Neural cell (in vitro differentiated cells): ENCODE data around the gene PLSCR2. TPM values are rescaled to one million over a fixed set of nuclear protein-coding genes. Genes with fewer than 3 reads are reported as not detected.

Experiments used
- H2AFZ ChIP-seq: fragments of 200-600, 300-800 bp; sonication (generic), shearing (Covaris generic); 2 replicates; pipeline ENCODE4 v1.6.0; 2014; ENCODE audit warnings: low read depth, mild to moderate bottlenecking, antibody characterized with exemption, low read length, moderate library complexity
- H3F3A ChIP-seq: fragments of 200-600 bp; shearing (Covaris generic); 2 replicates; pipeline ENCODE4 v1.6.1; 2016; ENCODE audit warnings: mild to moderate bottlenecking, moderate library complexity, mixed read lengths, antibody characterized with exemption, low read length; ENCODE audit not compliant: insufficient read depth, poor library complexity, severe bottlenecking
- H3K27ac ChIP-seq: fragments of 200-600, 300-800 bp; sonication (generic), shearing (Covaris generic); 2 replicates; pipeline ENCODE4 v1.5.1; 2014; ENCODE audit warnings: mild to moderate bottlenecking, low read length, moderate library complexity
- H3K27me3 ChIP-seq: fragments of 300-800, 200-600 bp; sonication (generic), shearing (Covaris generic); 2 replicates; pipeline ENCODE4 v1.6.0; 2014; ENCODE audit warnings: mild to moderate bottlenecking, low read depth, low read length, moderate library complexity; ENCODE audit not compliant: insufficient read depth
- H3K36me3 ChIP-seq: fragments of 300-800, 200-600 bp; sonication (generic), shearing (Covaris generic); 2 replicates; pipeline ENCODE4 v1.5.1; 2014; ENCODE audit warnings: mild to moderate bottlenecking, antibody characterized with exemption, low read length, moderate library complexity; ENCODE audit not compliant: insufficient read depth
- H3K4me2 ChIP-seq: fragments of 300-800, 200-600 bp; sonication (generic), shearing (Covaris generic); 2 replicates; pipeline ENCODE4 v1.6.0; 2014; ENCODE audit warnings: mild to moderate bottlenecking, low read length
- H3K4me3 ChIP-seq: fragments of 300-800, 200-600 bp; sonication (generic), shearing (Covaris generic); 2 replicates; pipeline ENCODE4 v1.5.1; 2014; ENCODE audit warnings: mild to moderate bottlenecking, low read length, moderate library complexity
- H3K79me2 ChIP-seq: fragments of 200-600 bp; shearing (Covaris generic); replicated peaks from 2 replicates; pipeline ENCODE4 v1.6.0; 2014; ENCODE audit warnings: mild to moderate bottlenecking, low read length, moderate library complexity; ENCODE audit not compliant: insufficient read depth
- H3K9ac ChIP-seq: fragments of 300-800, 200-600 bp; sonication (generic), shearing (Covaris generic); 2 replicates; pipeline ENCODE4 v1.6.1; 2016; ENCODE audit warnings: mild to moderate bottlenecking, low read length, mixed read lengths
- H3K9me2 ChIP-seq: fragments of 200-600 bp; shearing (Covaris generic); 2 replicates; pipeline ENCODE4 v1.6.1; 2016; ENCODE audit warnings: mild to moderate bottlenecking, low read length, mixed read lengths; ENCODE audit not compliant: insufficient read depth
- H3K9me3 ChIP-seq: fragments of 200-600, 300-800 bp; sonication (generic), shearing (Covaris generic); 2 replicates; pipeline ENCODE4 v1.6.1; 2016; ENCODE audit warnings: mild to moderate bottlenecking, mixed run types, low read length, moderate library complexity, mixed read lengths
- H4K20me1 ChIP-seq: fragments of 200-600 bp; shearing (Covaris generic); 2 replicates; pipeline ENCODE4 v1.6.1; 2016; ENCODE audit warnings: mild to moderate bottlenecking, mixed run types; ENCODE audit not compliant: insufficient read depth
- CTCF ChIP-seq: fragments of 450-650 bp; IDR thresholded peaks from 2 replicates; pipeline ENCODE4 v1.5.1; 2014; ENCODE audit warnings: antibody characterized with exemption, mild to moderate bottlenecking, moderate library complexity; ENCODE audit not compliant: poor library complexity, severe bottlenecking
- EP300 ChIP-seq: fragments of 450-650 bp; conservative IDR thresholded peaks from 2 replicates; pipeline ENCODE4 v1.6.1; 2014; ENCODE audit warnings: antibody characterized with exemption, mild to moderate bottlenecking, moderate library complexity; ENCODE audit not compliant: poor library complexity, severe bottlenecking
- EZH2 ChIP-seq: fragments of 200-600, 300-800 bp; shearing (Covaris generic), sonication (generic); IDR thresholded peaks from 2 replicates; pipeline ENCODE4 v1.6.1; 2014; ENCODE audit warnings: antibody characterized with exemption, low read length, borderline replicate concordance, mild to moderate bottlenecking; ENCODE audit not compliant: insufficient read depth, poor library complexity, severe bottlenecking
- MXI1 ChIP-seq: fragments of 450-650 bp; conservative IDR thresholded peaks from 2 replicates; pipeline ENCODE4 v1.6.1; 2014; ENCODE audit warnings: antibody characterized with exemption, mild to moderate bottlenecking; ENCODE audit not compliant: poor library complexity, severe bottlenecking
- POLR2AphosphoS5 ChIP-seq: IDR thresholded peaks from 2 replicates; pipeline ENCODE4 v1.6.1; 2012
- RAD21 ChIP-seq: fragments of 450-650 bp; conservative IDR thresholded peaks from 2 replicates; pipeline ENCODE4 v1.6.1; 2014; ENCODE audit warnings: antibody characterized with exemption, mild to moderate bottlenecking, moderate library complexity
- REST ChIP-seq: IDR thresholded peaks from 2 replicates; pipeline ENCODE4 v1.6.1; 2012; ENCODE audit warnings: borderline replicate concordance
- SMC3 ChIP-seq: fragments of 450-650 bp; conservative IDR thresholded peaks from 2 replicates; pipeline ENCODE4 v1.6.1; 2014; ENCODE audit warnings: antibody characterized with exemption, mild to moderate bottlenecking, moderate library complexity; ENCODE audit not compliant: poor library complexity
- TAF1 ChIP-seq: IDR thresholded peaks from 2 replicates; pipeline ENCODE4 v1.6.1; 2012; ENCODE audit warnings: low read depth
- polyA plus RNA-seq: library from polyadenylated mRNA; depleted of rRNA; stranded (reverse); fragments of >200 nt; gene quantifications from 2 replicates; pipeline ENCODE4 v1.2.3, GENCODE V29; 2014

PLSCR2 gene
- polyA plus RNA-seq, 1 donor from 2014 or later = not detected

GRCh38 chr3:146502887-146503460 is 33.6 kb upstream of the PLSCR2 start:
- no peaks in the 10 kb centered on the region for H3K36me3 ChIP-seq
- no peaks in the 10 kb centered on the region for H3F3A ChIP-seq
- H3K79me2 ChIP-seq = no peaks in the 10 kb centered on the region
- no peak for TF ChIP-seq REST
- TF ChIP-seq EP300 = no peak
- TF ChIP-seq MXI1 = no peak
- no peak for TF ChIP-seq CTCF
- no peak for TF ChIP-seq TAF1
- no peak for TF ChIP-seq EZH2
- no peak for TF ChIP-seq SMC3
- no peak for TF ChIP-seq POLR2AphosphoS5
- TF ChIP-seq RAD21 = no peak
- H3K27ac ChIP-seq = no peak overlapping the region
- H3K9me3 ChIP-seq = no peaks in the 10 kb centered on the region
- H4K20me1 ChIP-seq = no peaks in the 10 kb centered on the region
- no peaks in the 10 kb centered on the region for H3K9me2 ChIP-seq
- no peak overlapping the region for H3K4me3 ChIP-seq
- no peak overlapping the region for H3K9ac ChIP-seq
- no peak overlapping the region for H2AFZ ChIP-seq
- H3K4me2 ChIP-seq = no peak overlapping the region
- no peaks in the 10 kb centered on the region for H3K27me3 ChIP-seq

- TF ChIP-seq TAF1 (no peak), POLR2AphosphoS5 (no peak)
- no peak overlapping the region for H3K9ac ChIP-seq
- H3K4me2 ChIP-seq = no peak overlapping the region
- no peaks in the 10 kb centered on the region for H3K79me2 ChIP-seq
- no peaks in the 10 kb centered on the region for H3K9me2 ChIP-seq
- H4K20me1 ChIP-seq = no peaks in the 10 kb centered on the region
- H3K4me3 ChIP-seq = no peak overlapping the region
- no peaks in the 10 kb centered on the region for H3K27me3 ChIP-seq
- H2AFZ ChIP-seq = no peak overlapping the region
- no peaks in the 10 kb centered on the region for H3F3A ChIP-seq
- no peaks in the 10 kb centered on the region for H3K36me3 ChIP-seq
- H3K27ac ChIP-seq = no peak overlapping the region
- no peaks in the 10 kb centered on the region for H3K9me3 ChIP-seq
Measured at GRCh38 chr3:146501752-146502151, 32.4 kb upstream of the PLSCR2 start.

- Histone ChIP-seq H3F3A (no peaks in the 10 kb centered on the region), H3K9me2 (no peaks in the 10 kb centered on the region), H4K20me1 (no peaks in the 10 kb centered on the region), H3K79me2 (no peaks in the 10 kb centered on the region), H3K27ac (no peak overlapping the region), H3K9me3 (no peaks in the 10 kb centered on the region), H3K27me3 (no peaks in the 10 kb centered on the region), H2AFZ (no peak overlapping the region), H3K9ac (no peak overlapping the region), H3K36me3 (no peaks in the 10 kb centered on the region), H3K4me3 (no peak overlapping the region), H3K4me2 (no peak overlapping the region)
- TF ChIP-seq CTCF (no peak), MXI1 (no peak), TAF1 (no peak), EP300 (no peak), RAD21 (no peak), REST (no peak), EZH2 (no peak), SMC3 (no peak), POLR2AphosphoS5 (no peak)
Measured at GRCh38 chr3:146499701-146500100, 30.3 kb upstream of the PLSCR2 start.
